H1 (cell line): ENCODE results near the gene GJB6. TPM values are rescaled to one million over a fixed set of nuclear protein-coding genes. Genes with fewer than 3 reads are reported as not detected.

Source experiments
- CTCF ChIA-PET: fragments of 300-600 bp; sonication (Branson Sonifier 250); formaldehyde crosslinking; loops from one replicate; lab custom pipeline; 2021; ENCODE audit not compliant: partially characterized antibody; lab: Charles Lee
- POLR2A ChIA-PET: fragments of 300-600 bp; sonication (Branson Sonifier 250); formaldehyde crosslinking; loops from one replicate; lab custom pipeline; 2021; ENCODE audit warnings: inconsistent platforms; ENCODE audit not compliant: partially characterized antibody; lab: Charles Lee
- DNase-seq, 2 experiments: peaks; one replicate each; pipeline versions ENCODE4 v3.0.0 to v3.0.0-alpha.2; 2010 to 2022; ENCODE audit warnings: low spot score in 2 of 2, low read depth in 1 of 2, mixed read lengths in 1 of 2
- FAIRE-seq: peaks from 2 replicates; lab custom pipeline; 2011; peaks lifted over from hg19 to GRCh38; lab: Jason Lieb, UNC
- H2AFZ ChIP-seq: 2 replicates; pipeline ENCODE4 v1.8.1; 2012; ENCODE audit warnings: low read length, inconsistent platforms
- H2AK5ac ChIP-seq: 2 replicates; pipeline ENCODE4 v1.6.1; 2013; ENCODE audit warnings: low read depth, low read length
- H2BK120ac ChIP-seq: replicated peaks from 2 replicates; pipeline ENCODE3; 2013; ENCODE audit warnings: low read depth, low read length, inconsistent platforms
- H2BK12ac ChIP-seq: 2 replicates; pipeline ENCODE4 v1.6.1; 2013; ENCODE audit warnings: low read depth, low read length
- H2BK15ac ChIP-seq: 2 replicates; pipeline ENCODE4 v1.6.1; 2013; ENCODE audit warnings: low read length
- H2BK20ac ChIP-seq: 2 replicates; pipeline ENCODE4 v1.6.1; 2013; ENCODE audit warnings: low read length
- H2BK5ac ChIP-seq: 2 replicates; pipeline ENCODE4 v1.6.1; 2013; ENCODE audit warnings: low read depth, low read length
- H3K14ac ChIP-seq: 2 replicates; pipeline ENCODE4 v1.6.1; 2013; ENCODE audit warnings: inconsistent platforms; ENCODE audit not compliant: insufficient read length
- H3K18ac ChIP-seq: 2 replicates; pipeline ENCODE4 v1.6.1; 2013; ENCODE audit warnings: low read length; ENCODE audit errors: extremely low read depth
- H3K23ac ChIP-seq: 2 replicates; pipeline ENCODE4 v1.6.1; 2013; ENCODE audit warnings: inconsistent platforms; ENCODE audit not compliant: insufficient read length
- H3K23me2 ChIP-seq: 2 replicates; pipeline ENCODE4 v1.6.1; 2013; ENCODE audit warnings: low read depth, low read length
- H3K27ac ChIP-seq: 2 replicates; pipeline ENCODE4 v1.6.1; 2011; ENCODE audit warnings: low read depth, low read length, inconsistent platforms
- H3K27me3 ChIP-seq, 4 experiments: replicated peaks in 1 of 4; 1 replicate in 1 of 4; 2 replicates in 3 of 4; pipeline versions ENCODE4 v1.6.1 to v1.8.1; 2011 to 2013; ENCODE audit warnings: low read length in 3 of 4, mild to moderate bottlenecking in 3 of 4, inconsistent platforms in 2 of 4, mixed read lengths in 2 of 4, moderate library complexity in 1 of 4; ENCODE audit not compliant: control insufficient read depth in 3 of 4, insufficient read depth in 3 of 4; ENCODE audit errors: extremely low read depth in 1 of 4
- H3K36me3 ChIP-seq, 4 experiments: 2 replicates each; pipeline versions ENCODE4 v1.6.1 to v1.8.1; 2011 to 2013; ENCODE audit warnings: mild to moderate bottlenecking in 4 of 4, low read length in 3 of 4, moderate library complexity in 2 of 4, control low read depth in 1 of 4, inconsistent platforms in 1 of 4; ENCODE audit not compliant: insufficient read depth in 4 of 4, control insufficient read depth in 2 of 4
- H3K4ac ChIP-seq: replicated peaks from 2 replicates; pipeline ENCODE3; 2013; ENCODE audit warnings: low read length, low read depth, mixed read lengths, inconsistent platforms; ENCODE audit not compliant: insufficient read length
- H3K4me1 ChIP-seq, 4 experiments: replicated peaks in 1 of 4; 1 replicate in 1 of 4; 2 replicates in 3 of 4; pipeline versions ENCODE4 v1.6.1 to v1.8.1; 2011 to 2013; ENCODE audit warnings: low read length in 3 of 4, inconsistent platforms in 2 of 4, mixed read lengths in 1 of 4; ENCODE audit not compliant: insufficient read depth in 4 of 4, control insufficient read depth in 3 of 4
- H3K4me2 ChIP-seq, 2 experiments: 2 replicates each; pipeline versions ENCODE4 v1.6.1 to v1.8.1; 2011 to 2013; ENCODE audit warnings: low read depth in 2 of 2, low read length in 2 of 2, control low read depth in 1 of 2, inconsistent platforms in 1 of 2, mild to moderate bottlenecking in 1 of 2; ENCODE audit not compliant: insufficient read depth in 1 of 2
- H3K4me3 ChIP-seq, 4 experiments: fragments of 200-600, 300-600 bp in 1 of 4; sonication (generic), shearing (Covaris generic), sonication (Bioruptor Twin) in 1 of 4; 2 replicates each; pipeline versions ENCODE4 v1.5.1 to v1.8.1; 2011 to 2016; ENCODE audit warnings: low read length in 4 of 4, low read depth in 3 of 4, control low read depth in 2 of 4, inconsistent platforms in 2 of 4, mild to moderate bottlenecking in 2 of 4, mixed read lengths in 1 of 4, moderate library complexity in 1 of 4; ENCODE audit not compliant: insufficient read depth in 2 of 4; ENCODE audit errors: extremely low read depth in 1 of 4
- H3K56ac ChIP-seq: replicated peaks from 2 replicates; pipeline ENCODE3; 2013; ENCODE audit warnings: low read depth, mild to moderate bottlenecking, mixed read lengths, low read length, inconsistent platforms; ENCODE audit not compliant: insufficient read length
- H3K79me1 ChIP-seq: 2 replicates; pipeline ENCODE4 v1.6.1; 2013; ENCODE audit warnings: low read depth, low read length, control low read depth
- H3K79me2 ChIP-seq, 2 experiments: 2 replicates each; pipeline versions ENCODE4 v1.6.1 to v1.8.1; 2012 to 2013; ENCODE audit warnings: low read length in 2 of 2, mild to moderate bottlenecking in 2 of 2, inconsistent platforms in 1 of 2; ENCODE audit not compliant: insufficient read depth in 2 of 2, control insufficient read depth in 1 of 2
- H3K9ac ChIP-seq, 4 experiments: replicated peaks in 1 of 4; 1 replicate in 1 of 4; 2 replicates in 3 of 4; pipeline versions ENCODE4 v1.6.1 to v1.8.1; 2011 to 2013; ENCODE audit warnings: low read depth in 3 of 4, low read length in 3 of 4, control low read depth in 2 of 4, mild to moderate bottlenecking in 2 of 4, moderate library complexity in 2 of 4, inconsistent platforms in 1 of 4; ENCODE audit errors: extremely low read depth in 1 of 4
- H3K9me3 ChIP-seq, 2 experiments: 2 replicates each; pipeline versions ENCODE4 v1.6.1 to v1.8.1; 2012 to 2013; ENCODE audit warnings: mild to moderate bottlenecking in 2 of 2, moderate library complexity in 2 of 2, control low read depth in 1 of 2, inconsistent platforms in 1 of 2, low read depth in 1 of 2, low read length in 1 of 2, mixed read lengths in 1 of 2; ENCODE audit not compliant: insufficient read depth in 2 of 2
- H4K20me1 ChIP-seq, 2 experiments: replicated peaks in 1 of 2; 2 replicates each; pipeline versions ENCODE3 to v1.8.1; 2011 to 2013; ENCODE audit warnings: inconsistent platforms in 2 of 2, low read length in 2 of 2, mild to moderate bottlenecking in 1 of 2; ENCODE audit not compliant: insufficient read depth in 2 of 2, control insufficient read depth in 1 of 2
- H4K5ac ChIP-seq: 2 replicates; pipeline ENCODE4 v1.6.1; 2013; ENCODE audit warnings: low read length, low read depth, mixed read lengths, inconsistent platforms; ENCODE audit not compliant: insufficient read length
- H4K8ac ChIP-seq: 2 replicates; pipeline ENCODE4 v1.8.0; 2013; ENCODE audit warnings: mild to moderate bottlenecking, moderate library complexity, low read length, inconsistent platforms; ENCODE audit not compliant: insufficient read depth; ENCODE audit errors: extremely low read depth
- H4K91ac ChIP-seq: replicated peaks from 2 replicates; pipeline ENCODE3; 2013; ENCODE audit warnings: low read length, mixed read lengths, inconsistent platforms; ENCODE audit not compliant: insufficient read length
- GABPA ChIP-seq: IDR thresholded peaks from 2 replicates; pipeline ENCODE4 v1.6.1; 2011; ENCODE audit warnings: mild to moderate bottlenecking, low read length, moderate library complexity, borderline replicate concordance; ENCODE audit not compliant: insufficient read depth
- TCF12 ChIP-seq: IDR thresholded peaks from 2 replicates; pipeline ENCODE4 v1.6.1; 2011; ENCODE audit warnings: low read depth, mild to moderate bottlenecking, low read length
- YY1 ChIP-seq: IDR thresholded peaks from 2 replicates; pipeline ENCODE4 v1.6.1; 2011; ENCODE audit warnings: low read depth, mild to moderate bottlenecking, low read length
- WGBS, 2 experiments: shearing (Covaris generic) in 1 of 2; methylation state at CpG; one replicate each; pipeline versions ENCODE4 v1.1.6 to v1.1.7; 2013 to 2015; ENCODE audit warnings: low lambda C conversion rate in 2 of 2, mixed read lengths in 2 of 2, inconsistent platforms in 1 of 2, low coverage in 1 of 2, missing lambda C conversion rate in 1 of 2; ENCODE audit not compliant: insufficient replicate concordance in 2 of 2, insufficient coverage in 1 of 2, insufficient read length in 1 of 2; ENCODE audit errors: extremely low coverage in 1 of 2, missing lambda C conversion rate in 1 of 2; 5-methylcytosine and 5-hydroxymethylcytosine counted together
- polyA plus RNA-seq, 7 experiments: library from polyadenylated mRNA; depleted of rRNA in 3 of 7; stranded (reverse) in 5 of 7; unstranded in 2 of 7; fragments of >200 nt in 5 of 7; fragments of 200-250 nt in 2 of 7; gene quantifications; 1 replicate in 5 of 7; 2 replicates in 1 of 7; 4 replicates in 1 of 7; pipeline versions ENCODE4 v1.2.1 to v1.2.3, GENCODE V29; 2011 to 2013; ENCODE audit warnings: missing spikeins in 2 of 7, mixed read lengths in 2 of 7
- total RNA-seq: library from RNA; stranded (reverse); fragmentation: NEBNext Ultra II Directional; extraction: Animal tissue kit (Norgen Biotek cat#: 25700); gene quantifications from 2 replicates; pipeline ENCODE4 v1.2.1, GENCODE V29; 2021

GJB6 gene
- total and polyA plus RNA-seq, 2 of the 8 experiments (the other 6 are each of a cell fraction or from before 2014, with no cell fraction given) = not detected

GRCh38 chr13:20258963-20259288 lies 26.8 kb upstream of the GJB6 start:
- H3K4ac ChIP-seq = no peak overlapping the region
- no peak overlapping the region for H3K14ac ChIP-seq
- H4K20me1 ChIP-seq = no peaks in the 10 kb centered on the region
- H3K4me1 ChIP-seq = no peaks in the 10 kb centered on the region
- DNase-seq (no peak), FAIRE-seq (no peak)
- H2AK5ac ChIP-seq = no peak overlapping the region
- no peak overlapping the region for H3K18ac ChIP-seq
- POLR2A ChIA-PET = no interaction called here
- no peak overlapping the region for H2BK120ac ChIP-seq
- no peak overlapping the region for H3K9ac ChIP-seq
- H2BK12ac ChIP-seq = no peak overlapping the region
- H2AFZ ChIP-seq = no peak overlapping the region
- no peak overlapping the region for H4K5ac ChIP-seq
- no peak overlapping the region for H2BK20ac ChIP-seq
- no peak overlapping the region for H2BK15ac ChIP-seq
- H3K4me2 ChIP-seq = no peak overlapping the region
- no peak overlapping the region for H3K56ac ChIP-seq
- CTCF ChIA-PET = no interaction called here
- no peaks in the 10 kb centered on the region; a peak in 1 of 7 replicates for H3K27me3 ChIP-seq
- 92% methylated on average over 4 of the region's 4 CpGs; no CpG with 5 or more reads in 1 of the 2 experiments for whole genome bisulfite sequencing, 2 experiments
- H4K91ac ChIP-seq = no peak overlapping the region
- TF ChIP-seq TCF12 (no peak), GABPA (no peak), YY1 (no peak)
- no peak overlapping the region for H3K27ac ChIP-seq
- H3K36me3 ChIP-seq = no peaks in the 10 kb centered on the region
- H3K4me3 ChIP-seq = no peak overlapping the region
- no peaks in the 10 kb centered on the region for H3K9me3 ChIP-seq
- H3K79me1 ChIP-seq = no peaks in the 10 kb centered on the region
- no peaks in the 10 kb centered on the region for H3K23me2 ChIP-seq
- no peak overlapping the region for H2BK5ac ChIP-seq
- H3K79me2 ChIP-seq = no peaks in the 10 kb centered on the region
- no peak overlapping the region for H4K8ac ChIP-seq
- H3K23ac ChIP-seq = no peak overlapping the region
